Immature natural killer cell (primary cell): ENCODE measurements around the gene PMPCB. TPM values are rescaled to one million over a fixed set of nuclear protein-coding genes. Genes with fewer than 3 reads are reported as not detected.

Experiments
- DNase-seq, 3 donors: peaks; one replicate each; pipeline ENCODE4 v3.0.0; 2022; ENCODE audit warnings: mixed read lengths in 1 of 3
- H3K27ac Mint-ChIP-seq, 6 donors: one replicate each; pipeline ENCODE4 v1.8.0; 2020; ENCODE audit warnings: mixed read lengths in 6 of 6, mild to moderate bottlenecking in 5 of 6, inconsistent platforms in 4 of 6, moderate library complexity in 3 of 6
- H3K27me3 Mint-ChIP-seq, 3 donors: one replicate each; pipeline ENCODE4 v1.8.0; 2020 to 2021; ENCODE audit warnings: low read depth in 3 of 3, mild to moderate bottlenecking in 3 of 3, mixed read lengths in 3 of 3, moderate library complexity in 3 of 3, inconsistent platforms in 1 of 3
- H3K36me3 Mint-ChIP-seq, 3 donors: one replicate each; pipeline ENCODE4 v1.8.0; 2020; ENCODE audit warnings: mixed read lengths in 3 of 3, inconsistent platforms in 2 of 3, mild to moderate bottlenecking in 2 of 3
- H3K4me1 Mint-ChIP-seq, 2 donors: one replicate each; pipeline ENCODE4 v1.8.0; 2020; ENCODE audit warnings: inconsistent platforms in 2 of 2, mild to moderate bottlenecking in 2 of 2, mixed read lengths in 2 of 2, moderate library complexity in 1 of 2
- H3K4me3 Mint-ChIP-seq, 5 donors: one replicate each; pipeline ENCODE4 v1.8.0; 2020; ENCODE audit warnings: mild to moderate bottlenecking in 5 of 5, mixed read lengths in 5 of 5, inconsistent platforms in 3 of 5, moderate library complexity in 3 of 5
- H3K9me3 Mint-ChIP-seq, 6 donors: one replicate each; pipeline ENCODE4 v1.8.0; 2020; ENCODE audit warnings: mild to moderate bottlenecking in 6 of 6, mixed read lengths in 6 of 6, inconsistent platforms in 4 of 6, moderate library complexity in 3 of 6
- polyA plus RNA-seq, 3 donors: library from polyadenylated mRNA; unstranded; fragments of 300-500 nt; fragmentation: Illumina TruSeq; gene quantifications; one replicate each; pipeline ENCODE4 v1.2.3, GENCODE V29; 2021

Gene PMPCB
- polyA plus RNA-seq, 3 donors from 2014 or later, result 43.0 to 60.7 (median 54.8) TPM

GRCh38 chr7:103343758-103344452 lies 46.7 kb downstream of the PMPCB start:
- Mint-ChIP-seq H3K36me3 (peaks cover 5 to 20% (median 8%) of the 10 kb centered on the region in 3 donors), H3K27me3 (peaks cover 4 to 10% (median 9%) of the 10 kb centered on the region in 3 donors), H3K9me3 (no peaks in the 10 kb centered on the region), H3K27ac (peak overlapping the region; percentile 94 to 99 (median 98)), H3K4me3 (peak overlapping the region; percentile 97 to 99 (median 97)), H3K4me1 (peaks cover 55 to 87% of the 10 kb centered on the region in 2 donors)
- DNase-seq, result peak in 2 of 3 donors; percentile 5 to 6

- Mint-ChIP-seq H3K9me3 (no peaks in the 10 kb centered on the region), H3K4me1 (peaks cover 59 to 88% of the 10 kb centered on the region in 2 donors)
Observed at GRCh38 chr7:103344453-103345149, 47.4 kb downstream of the PMPCB start, which contains the start of gene DNAJC2. Gene DNAJC2 (minus strand): TSS chr7:103344767. CDS start chr7:103344622, 145 bp downstream.

GRCh38 chr7:103346396-103346795 lies 49.2 kb downstream of the PMPCB start:
- peak overlapping the region in 2 of 5 donors; percentile 46 to 100 for H3K4me3 Mint-ChIP-seq
- H3K27ac Mint-ChIP-seq, result peak overlapping the region in 5 of 6 donors; percentile 4 to 100 (median 99)
- peaks cover 63 to 88% of the 10 kb centered on the region in 2 donors for H3K4me1 Mint-ChIP-seq
- H3K9me3 Mint-ChIP-seq, result no peaks in the 10 kb centered on the region
- peaks cover 0 to 6% (median 5%) of the 10 kb centered on the region in 3 donors for H3K36me3 Mint-ChIP-seq
- DNase-seq, result no peak
- H3K27me3 Mint-ChIP-seq, result peaks cover 4 to 11% (median 9%) of the 10 kb centered on the region in 3 donors

More at GRCh38 chr7:103344453-103345149, 47.4 kb downstream of the PMPCB start, which contains the start of gene DNAJC2:
- Mint-ChIP-seq H3K27me3 (peaks cover 4 to 10% (median 9%) of the 10 kb centered on the region in 3 donors), H3K4me3 (peak within 1 kb of the TSS; percentile 97 to 99 (median 97)), H3K36me3 (peaks cover 0 to 15% (median 8%) of the 10 kb centered on the region in 3 donors), H3K27ac (peak within 1 kb of the TSS; percentile 94 to 99 (median 98))
- DNase-seq, result peak; percentile 85 to 89 (median 87)

- Mint-ChIP-seq H3K4me3 (peak within 1 kb of the TSS; percentile 99 to 100 (median 100)), H3K27me3 (peaks cover 4 to 11% (median 9%) of the 10 kb centered on the region in 3 donors), H3K9me3 (no peaks in the 10 kb centered on the region), H3K4me1 (peaks cover 64 to 92% of the 10 kb centered on the region in 2 donors), H3K27ac (peak within 1 kb of the TSS; percentile 99 to 100 (median 99)), H3K36me3 (no peaks in the 10 kb centered on the region)
- DNase-seq, result peak; percentile 82 to 87 (median 84)
Observed at GRCh38 chr7:103347507-103348267, 50.5 kb downstream of the PMPCB start, which contains the start of gene PSMC2. Gene PSMC2 (plus strand): TSS chr7:103347643. CDS start chr7:103347712, 69 bp downstream.

- peak in 1 of 3 donors; percentile 3 for DNase-seq
- H3K27ac Mint-ChIP-seq, result peak overlapping the region; percentile 99 to 100 (median 99)
- no peaks in the 10 kb centered on the region for H3K36me3 Mint-ChIP-seq
- peaks cover 4 to 11% (median 9%) of the 10 kb centered on the region in 3 donors for H3K27me3 Mint-ChIP-seq
- no peaks in the 10 kb centered on the region for H3K9me3 Mint-ChIP-seq
- H3K4me3 Mint-ChIP-seq, result peak overlapping the region; percentile 99 to 100 (median 100)
- peaks cover 62 to 95% of the 10 kb centered on the region in 2 donors for H3K4me1 Mint-ChIP-seq
Observed at GRCh38 chr7:103348452-103348851, 51.2 kb downstream of the PMPCB start.

GRCh38 chr7:103348959-103349358 lies 51.7 kb downstream of the PMPCB start:
- Mint-ChIP-seq H3K9me3 (no peaks in the 10 kb centered on the region), H3K36me3 (no peaks in the 10 kb centered on the region), H3K4me3 (peak overlapping the region; percentile 99 to 100 (median 100)), H3K4me1 (peaks cover 57 to 95% of the 10 kb centered on the region in 2 donors), H3K27me3 (peaks cover 4 to 11% (median 9%) of the 10 kb centered on the region in 3 donors), H3K27ac (peak overlapping the region; percentile 13 to 100 (median 82))
- no peak for DNase-seq

- DNase-seq, result no peak
- Mint-ChIP-seq H3K4me1 (peaks cover 52 to 88% of the 10 kb centered on the region in 2 donors), H3K9me3 (no peaks in the 10 kb centered on the region), H3K4me3 (peak overlapping the region; percentile 36 to 68 (median 56)), H3K27ac (peak overlapping the region; percentile 38 to 100 (median 67)), H3K27me3 (peaks cover 2 to 6% (median 4%) of the 10 kb centered on the region in 3 donors), H3K36me3 (peaks cover 0 to 4% (median 0%) of the 10 kb centered on the region in 3 donors)
Observed at GRCh38 chr7:103349805-103350204, 52.6 kb downstream of the PMPCB start.

Other genes starting within 250 kb of the PMPCB start
- gene FBXL13, start 222.6 kb upstream of the PMPCB start, polyA plus RNA-seq, result under 1 TPM in 1 of 3 donors, not detected in 2; 0.07 TPM
- 10 to 100 TPM; 35.4 to 37.3 (median 35.8) TPM for gene ARMC10, start 222.3 kb upstream of the PMPCB start, polyA plus RNA-seq
- gene NAPEPLD, start 148.3 kb upstream of the PMPCB start, polyA plus RNA-seq, result 10 to 100 TPM in 1 of 3 donors, 1 to 10 TPM in 2; 1.4 to 10.2 (median 4.1) TPM
- gene DNAJC2, start 47.3 kb downstream of the PMPCB start, polyA plus RNA-seq, result 10 to 100 TPM in 2 of 3 donors, 1 to 10 TPM in 1; 6.8 to 23.2 (median 15.1) TPM
- gene PSMC2, start 50.2 kb downstream of the PMPCB start, polyA plus RNA-seq, result 100 to 1,000 TPM; 115 to 185 (median 126) TPM
- not detected for gene SLC26A5, start 148.8 kb downstream of the PMPCB start, polyA plus RNA-seq